WERI-Rb-1 (cell line): ENCODE results near the gene SYNC.
"Not testable (repeated sequence)": the region's sequence is repeated elsewhere in the genome, so short reads cannot be mapped to it uniquely, and the experiment has no call there.

Source experiments
- DNase-seq: peaks from one replicate; pipeline ENCODE4 v3.0.0-alpha.2; 2020
- H3K27ac ChIP-seq: fragments of 250-450 bp; sonication (Bioruptor Pico); 2 replicates; pipeline ENCODE4 v1.5.1; 2020; ENCODE audit warnings: mild to moderate bottlenecking, moderate library complexity
- H3K27me3 ChIP-seq: fragments of 250-450 bp; sonication (Bioruptor Pico); 2 replicates; pipeline ENCODE4 v1.5.1; 2021; ENCODE audit warnings: mild to moderate bottlenecking, low read depth, moderate library complexity; ENCODE audit not compliant: insufficient read depth, severe bottlenecking
- H3K36me3 ChIP-seq: fragments of 250-450 bp; sonication (Bioruptor Pico); 2 replicates; pipeline ENCODE4 v1.5.1; 2020; ENCODE audit warnings: mild to moderate bottlenecking, moderate library complexity
- H3K4me3 ChIP-seq: 2 replicates; pipeline ENCODE4 v1.5.1; 2011; ENCODE audit warnings: low read depth, mild to moderate bottlenecking, control low read depth, low read length
- H3K9me3 ChIP-seq: fragments of 250-450 bp; sonication (Bioruptor Pico); 2 replicates; pipeline ENCODE4 v1.5.1; 2021; ENCODE audit warnings: mild to moderate bottlenecking, moderate library complexity; ENCODE audit not compliant: severe bottlenecking
- TF ChIP-seq, protein P1 (sequence below): IDR thresholded peaks from 2 replicates; pipeline ENCODE4 v1.5.1; 2011; ENCODE audit warnings: low read depth, mild to moderate bottlenecking, control low read depth, inconsistent platforms, low read length

Gene SYNC

DNA sequence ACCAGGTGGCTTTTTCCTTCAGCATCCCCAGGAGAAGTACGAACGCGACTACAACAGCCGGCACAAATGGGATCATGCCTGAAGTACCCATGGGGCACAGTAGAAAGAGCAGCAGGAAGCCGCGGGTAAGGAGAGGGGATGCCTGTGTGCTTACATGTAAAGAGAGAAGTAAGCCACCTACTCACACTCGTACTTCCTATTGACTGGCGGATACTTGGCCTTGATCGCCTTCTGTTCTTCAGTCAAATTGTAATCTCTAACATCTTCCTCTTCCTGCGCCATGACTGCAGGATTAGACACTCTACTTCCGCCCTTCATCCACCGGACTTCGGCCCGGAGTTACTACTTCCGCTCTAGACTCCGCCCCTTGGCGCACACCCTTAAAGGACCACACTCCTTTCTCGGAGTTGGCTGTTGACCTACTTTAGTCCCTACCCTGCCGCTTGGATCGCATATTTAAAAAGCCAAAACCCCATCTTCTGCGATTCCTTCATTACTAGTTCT is 52.3 kb downstream of the SYNC start, which contains the start of gene ZBTB8OS:
Gene ZBTB8OS, minus strand, starts transcription at position 303 of the 504 bp plus-strand sequence. Its CDS starts 21 bp downstream, at position 282.
- Histone ChIP-seq H3K9me3 (no peaks in the 10 kb centered on the region), H3K27ac (peak within 1 kb of the TSS; percentile 99), H3K36me3 (peaks cover 40% of the 10 kb centered on the region), H3K27me3 (no peaks in the 10 kb centered on the region), H3K4me3 (peak within 1 kb of the TSS; percentile 96)
- DNase-seq, result peak; percentile 92
- TF ChIP-seq, protein P1, sequence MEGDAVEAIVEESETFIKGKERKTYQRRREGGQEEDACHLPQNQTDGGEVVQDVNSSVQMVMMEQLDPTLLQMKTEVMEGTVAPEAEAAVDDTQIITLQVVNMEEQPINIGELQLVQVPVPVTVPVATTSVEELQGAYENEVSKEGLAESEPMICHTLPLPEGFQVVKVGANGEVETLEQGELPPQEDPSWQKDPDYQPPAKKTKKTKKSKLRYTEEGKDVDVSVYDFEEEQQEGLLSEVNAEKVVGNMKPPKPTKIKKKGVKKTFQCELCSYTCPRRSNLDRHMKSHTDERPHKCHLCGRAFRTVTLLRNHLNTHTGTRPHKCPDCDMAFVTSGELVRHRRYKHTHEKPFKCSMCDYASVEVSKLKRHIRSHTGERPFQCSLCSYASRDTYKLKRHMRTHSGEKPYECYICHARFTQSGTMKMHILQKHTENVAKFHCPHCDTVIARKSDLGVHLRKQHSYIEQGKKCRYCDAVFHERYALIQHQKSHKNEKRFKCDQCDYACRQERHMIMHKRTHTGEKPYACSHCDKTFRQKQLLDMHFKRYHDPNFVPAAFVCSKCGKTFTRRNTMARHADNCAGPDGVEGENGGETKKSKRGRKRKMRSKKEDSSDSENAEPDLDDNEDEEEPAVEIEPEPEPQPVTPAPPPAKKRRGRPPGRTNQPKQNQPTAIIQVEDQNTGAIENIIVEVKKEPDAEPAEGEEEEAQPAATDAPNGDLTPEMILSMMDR, result no peak

DNA sequence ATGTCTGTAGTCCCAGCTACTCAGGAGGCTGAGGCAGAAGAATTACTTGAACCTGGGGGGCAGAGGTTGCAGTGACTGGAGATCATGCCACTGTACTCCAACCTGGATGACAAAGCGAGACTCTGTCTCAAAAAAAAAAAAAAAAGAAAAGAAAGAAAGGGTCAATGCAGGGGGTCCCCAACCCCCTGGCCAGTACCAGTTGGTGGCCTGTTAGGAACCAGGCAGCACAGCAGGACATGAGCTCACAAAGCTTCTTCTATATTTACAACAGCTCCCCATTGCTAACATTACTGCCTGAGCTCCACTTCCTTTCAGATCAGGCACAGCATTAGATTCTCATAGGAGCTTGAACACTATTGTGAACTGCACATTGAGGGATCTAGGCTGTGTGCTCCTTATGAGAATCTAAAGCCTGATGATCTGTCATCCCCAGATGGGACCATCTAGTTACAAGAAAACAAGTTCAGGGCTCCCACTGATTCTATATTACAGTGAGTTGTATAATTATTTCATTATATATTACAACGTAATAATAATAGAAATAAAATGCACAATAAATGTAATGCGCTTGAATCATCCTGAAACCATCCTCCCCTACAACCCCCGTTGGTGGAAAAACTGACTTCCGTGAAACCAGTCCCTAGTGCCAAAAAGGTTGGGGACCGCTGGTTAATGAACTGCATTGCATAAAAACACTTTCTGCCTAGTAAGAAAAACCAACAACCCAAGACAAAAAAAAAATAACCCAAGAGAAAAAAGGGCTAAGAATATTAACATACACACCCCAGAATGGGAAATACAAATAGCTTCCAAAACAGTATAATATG is 55.0 kb downstream of the SYNC start:
- no peak overlapping the region for H3K4me3 ChIP-seq
- no peaks in the 10 kb centered on the region for H3K27me3 ChIP-seq
- peaks cover 14% of the 10 kb centered on the region for H3K36me3 ChIP-seq
- TF ChIP-seq, protein P1, result no peak
- H3K27ac ChIP-seq, result no peak overlapping the region
- no peaks in the 10 kb centered on the region for H3K9me3 ChIP-seq
- no peak for DNase-seq

DNA sequence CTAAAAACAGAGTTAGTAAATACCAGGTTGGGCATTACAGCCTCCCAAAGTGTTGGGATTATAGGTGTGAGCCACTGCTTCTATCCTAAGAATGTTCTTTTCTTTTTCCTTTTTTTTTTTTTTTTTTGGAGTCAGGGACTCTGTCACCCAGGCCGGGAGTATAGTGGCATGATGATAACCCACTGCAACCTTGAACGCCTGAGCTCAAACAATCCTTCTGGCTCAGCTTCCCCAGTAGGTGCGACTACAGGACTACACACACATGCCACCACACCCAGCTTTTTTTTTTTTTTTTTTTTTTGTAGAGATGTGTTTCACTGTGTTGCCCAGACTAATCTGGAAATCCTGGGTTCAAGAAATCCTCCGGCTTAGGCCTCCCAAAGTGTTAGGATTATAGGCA is 58.1 kb downstream of the SYNC start:
- no peaks in the 10 kb centered on the region; the same call in none of the 2 replicates for H3K36me3 ChIP-seq
- no peaks in the 10 kb centered on the region for H3K27me3 ChIP-seq
- DNase-seq, result no peak
- H3K9me3 ChIP-seq, result no peaks in the 10 kb centered on the region
- TF ChIP-seq, protein P1, result no peak
- H3K4me3 ChIP-seq, result no peak overlapping the region
- H3K27ac ChIP-seq, result no peak overlapping the region

DNA sequence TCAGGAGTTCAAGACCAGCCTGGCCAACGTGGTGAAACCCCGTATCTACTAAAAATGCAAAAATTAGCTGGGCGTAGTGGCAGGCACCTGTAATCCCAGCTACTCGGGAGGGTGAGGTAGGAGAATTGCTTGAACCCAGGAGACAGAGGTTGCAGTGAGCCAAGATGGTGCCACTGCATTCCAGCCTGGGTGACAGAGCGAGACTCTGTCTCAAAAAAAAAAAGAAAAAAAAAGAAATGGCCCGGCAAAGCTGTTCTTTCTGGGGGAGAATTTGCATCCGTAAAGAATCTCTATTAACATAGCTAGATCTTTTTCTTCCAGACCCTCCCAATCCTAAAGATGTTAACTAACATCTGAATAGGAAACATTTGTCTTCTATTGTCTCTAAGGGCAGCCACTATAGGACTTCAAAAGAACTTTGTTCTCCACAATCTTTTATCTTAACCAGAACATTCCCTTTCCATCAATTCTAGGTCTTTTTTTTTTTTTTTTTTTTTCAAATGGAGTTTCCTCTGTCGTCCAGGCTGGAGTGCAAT is 60.2 kb downstream of the SYNC start:
- not testable (repeated sequence) for H3K27ac ChIP-seq, H3K36me3 ChIP-seq, DNase-seq, H3K9me3 ChIP-seq, H3K27me3 ChIP-seq, H3K4me3 ChIP-seq

DNA sequence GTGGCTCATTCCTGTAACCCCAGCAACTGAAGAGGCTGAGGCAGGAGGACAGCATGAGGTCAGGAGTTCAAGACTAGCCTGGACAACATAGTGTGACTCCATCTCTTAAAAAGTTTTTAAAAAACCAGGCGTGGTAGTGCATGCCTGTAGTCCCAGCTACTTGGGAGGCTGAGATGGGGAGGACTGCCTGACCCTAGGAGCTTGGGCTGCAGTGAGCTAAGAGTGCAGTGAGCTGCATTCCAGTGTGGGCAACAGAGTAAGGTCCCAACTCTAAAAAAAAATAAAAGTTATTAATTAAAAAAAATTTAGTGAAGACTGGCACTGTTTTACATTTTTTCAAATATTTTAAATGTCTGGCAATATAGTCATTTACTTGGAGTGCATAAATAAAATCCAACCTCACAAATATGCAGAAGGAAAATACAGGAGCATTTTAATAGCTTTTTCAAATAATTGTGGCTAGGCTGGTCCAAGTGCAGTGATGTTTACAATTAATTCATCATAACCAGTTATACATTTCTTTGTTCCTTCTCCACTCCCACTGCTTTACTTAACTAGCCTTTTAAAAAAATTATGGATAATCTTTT is 63.0 kb downstream of the SYNC start:
- DNase-seq, result no peak
- Histone ChIP-seq H3K36me3 (no peaks in the 10 kb centered on the region; the same call in 1 of the 2 replicates), H3K9me3 (no peaks in the 10 kb centered on the region), H3K27me3 (no peaks in the 10 kb centered on the region), H3K27ac (no peak overlapping the region), H3K4me3 (no peak overlapping the region)
- TF ChIP-seq, protein P1, result no peak
